Measurements from ENCODE around the gene RASAL1. TPM values are rescaled to one million over a fixed set of nuclear protein-coding genes. Genes with fewer than 3 reads are reported as not detected.

The RASAL1 gene
- total RNA-seq, 1 experiment from 2014 or later: 8.1 TPM

DNA sequence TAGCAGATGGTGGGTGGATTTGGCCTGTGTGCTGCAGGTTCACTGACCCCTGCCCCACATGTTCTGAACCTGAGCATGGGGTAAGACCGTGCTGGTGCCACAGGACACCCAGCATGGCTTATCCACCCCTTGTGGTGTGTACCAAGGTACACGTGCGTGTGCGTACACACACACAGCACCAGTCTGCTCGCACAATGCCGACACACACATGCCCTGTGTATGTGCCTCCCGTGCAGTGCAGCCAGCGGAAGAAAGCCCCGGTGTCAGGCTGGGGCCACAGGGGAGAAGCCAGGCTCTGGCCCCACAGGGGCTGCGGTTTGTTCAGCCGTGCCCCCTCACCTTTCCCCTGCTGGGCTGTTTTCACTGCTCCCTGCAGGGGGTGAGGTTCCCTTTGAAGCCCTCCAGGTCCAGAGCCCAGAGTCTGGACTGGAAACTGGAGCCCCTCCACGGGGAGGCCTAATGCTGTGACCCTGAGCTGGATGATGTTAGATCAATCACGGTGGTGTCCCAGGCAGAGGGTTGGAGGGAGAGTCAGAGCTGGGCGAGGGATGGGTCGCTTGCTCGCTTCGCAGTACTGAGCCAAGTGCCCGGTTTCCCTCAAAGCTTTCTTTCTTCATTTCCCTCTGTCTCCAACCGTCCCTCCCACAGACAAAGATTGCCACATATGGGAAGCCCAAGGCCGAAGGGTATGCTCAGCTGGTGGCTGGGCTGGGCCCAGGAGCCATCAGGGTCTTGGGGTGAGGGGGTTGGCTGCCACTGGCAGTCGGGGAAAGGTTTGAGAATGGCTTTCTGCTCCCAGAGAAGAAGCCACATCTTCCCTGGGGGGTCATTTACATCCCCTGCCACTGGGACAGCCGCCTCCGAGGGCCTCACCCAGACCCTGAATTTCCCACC is 72.8 kb downstream of the RASAL1 start:
- POLR2A ChIA-PET: interaction anchor here (0.6 kb wide), 1 partner anchor 16 kb away, joined by 4 read pairs; no protein-coding TSS in a partner anchor
- ATAC-seq: no peak
- Mint-ChIP-seq H3K36me3 (no peaks in the 10 kb centered on the region), H3K4me1 (peaks cover 24% of the 10 kb centered on the region), H3K9me3 (no peaks in the 10 kb centered on the region), H3K4me3 (no peak overlapping the region), H3K27ac (no peak overlapping the region), H3K27me3 (ENCODE audit: low read depth) (peaks cover 3% of the 10 kb centered on the region; the same call in 1 of the 2 replicates)
- CTCF ChIA-PET: interaction anchor here (0.5 to 3.9 kb wide), 9 partner anchors 12 to 112 kb away, joined by 3 to 14 read pairs (median 4); partner anchors contain the start of gene RASAL1
- no peak for TF ChIP-seq ZNF396 (CRISPR knock-in tag; IDR thresholded peaks at IDR 0.05; ENCODE audit: borderline replicate concordance)
- no peak for TF ChIP-seq ARID4B (CRISPR knock-in tag; IDR thresholded peaks at IDR 0.05; ENCODE audit: borderline replicate concordance)
- no peak for TF ChIP-seq ETV6 (CRISPR knock-in tag; IDR thresholded peaks at IDR 0.05)
- TF ChIP-seq ZNF263 (CRISPR knock-in tag; IDR thresholded peaks at IDR 0.05; ENCODE audit: low read depth): no peak
- no peak for TF ChIP-seq GRHL2 (CRISPR knock-in tag; IDR thresholded peaks at IDR 0.05; ENCODE audit: insufficient replicate concordance, severe bottlenecking)
- peak; percentile 81 for TF ChIP-seq ZNF423 (CRISPR knock-in tag; IDR thresholded peaks at IDR 0.05)
- TF ChIP-seq ZNF671 (CRISPR knock-in tag; IDR thresholded peaks at IDR 0.05): no peak
- no peak for DNase-seq (ENCODE audit: low spot score)

DNA sequence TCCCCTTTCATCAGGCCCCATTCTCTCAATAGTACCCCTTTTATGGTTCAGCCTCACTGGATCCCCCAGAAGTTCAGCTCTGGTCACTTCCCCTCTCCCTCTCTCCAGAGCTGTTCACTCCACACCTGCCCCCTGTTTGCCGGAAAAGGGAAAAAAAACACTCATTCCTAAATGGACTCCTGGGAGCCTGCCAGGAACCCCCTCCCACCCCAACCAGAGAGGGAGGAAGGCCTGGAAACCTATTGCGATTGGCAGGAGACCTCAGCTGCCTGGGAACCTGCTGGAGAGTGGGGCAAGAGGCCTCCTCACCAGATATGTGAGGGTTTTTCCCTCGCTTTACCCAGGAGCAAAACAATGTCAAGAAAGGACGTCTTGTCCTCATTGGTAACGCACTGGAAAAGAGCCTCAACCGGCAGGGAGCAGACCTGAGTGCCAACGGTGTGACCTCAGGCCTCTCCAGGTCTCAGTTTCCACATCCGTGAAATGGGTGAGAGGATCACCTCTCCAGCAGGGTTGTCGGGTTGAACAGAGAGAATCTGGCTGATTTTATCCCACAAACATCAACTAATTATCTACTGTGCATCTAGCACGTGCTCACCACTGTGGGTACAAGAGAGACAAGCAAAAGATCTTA is 74.4 kb downstream of the RASAL1 start:
- ATAC-seq (no peak), DNase-seq (ENCODE audit: low spot score) (no peak)
- H3K4me1 Mint-ChIP-seq: peaks cover 16% of the 10 kb centered on the region
- ChIA-PET POLR2A (no interaction called here), CTCF (interaction anchor here (1.2 to 3.9 kb wide), 2 partner anchors 37 to 114 kb away, joined by 3 to 14 read pairs; no protein-coding TSS in a partner anchor)
- TF ChIP-seq ZNF121 (CRISPR knock-in tag; IDR thresholded peaks at IDR 0.05) (no peak), ZNF263 (CRISPR knock-in tag; IDR thresholded peaks at IDR 0.05; ENCODE audit: low read depth) (no peak), ATF2 (CRISPR knock-in tag; IDR thresholded peaks at IDR 0.05; ENCODE audit: borderline replicate concordance, low read depth) (no peak), SMAD3 (CRISPR knock-in tag; IDR thresholded peaks at IDR 0.05; ENCODE audit: borderline replicate concordance) (no peak), NR3C1 (CRISPR knock-in tag; conservative IDR thresholded peaks at IDR 0.05; ENCODE audit: low read depth) (no peak), ESRRA (CRISPR knock-in tag; IDR thresholded peaks at IDR 0.05; ENCODE audit: borderline replicate concordance) (no peak), ZSCAN18 (CRISPR knock-in tag; IDR thresholded peaks at IDR 0.05) (no peak), ARID4B (CRISPR knock-in tag; IDR thresholded peaks at IDR 0.05; ENCODE audit: borderline replicate concordance) (no peak), SMAD4 (CRISPR knock-in tag; IDR thresholded peaks at IDR 0.05) (no peak)
- H3K36me3 Mint-ChIP-seq: no peaks in the 10 kb centered on the region
- H3K27me3 Mint-ChIP-seq (ENCODE audit: low read depth): peaks cover 10% of the 10 kb centered on the region
- H3K9me3 Mint-ChIP-seq: no peaks in the 10 kb centered on the region
- no peak overlapping the region for H3K4me3 Mint-ChIP-seq
- no peak overlapping the region for H3K27ac Mint-ChIP-seq
